Neural cell (in vitro differentiated cells): Measurements from ENCODE around the gene SCGB1C1. TPM values are rescaled to one million over a fixed set of nuclear protein-coding genes. Genes with fewer than 3 reads are reported as not detected.

ENCODE experiments used
- H2AFZ ChIP-seq: fragments of 200-600, 300-800 bp; sonication (generic), shearing (Covaris generic); 2 replicates; pipeline ENCODE4 v1.6.0; 2014; ENCODE audit warnings: low read depth, mild to moderate bottlenecking, antibody characterized with exemption, low read length, moderate library complexity
- H3F3A ChIP-seq: fragments of 200-600 bp; shearing (Covaris generic); 2 replicates; pipeline ENCODE4 v1.6.1; 2016; ENCODE audit warnings: mild to moderate bottlenecking, moderate library complexity, mixed read lengths, antibody characterized with exemption, low read length; ENCODE audit not compliant: insufficient read depth, poor library complexity, severe bottlenecking
- H3K27ac ChIP-seq: fragments of 200-600, 300-800 bp; sonication (generic), shearing (Covaris generic); 2 replicates; pipeline ENCODE4 v1.5.1; 2014; ENCODE audit warnings: mild to moderate bottlenecking, low read length, moderate library complexity
- H3K27me3 ChIP-seq: fragments of 300-800, 200-600 bp; sonication (generic), shearing (Covaris generic); 2 replicates; pipeline ENCODE4 v1.6.0; 2014; ENCODE audit warnings: mild to moderate bottlenecking, low read depth, low read length, moderate library complexity; ENCODE audit not compliant: insufficient read depth
- H3K36me3 ChIP-seq: fragments of 300-800, 200-600 bp; sonication (generic), shearing (Covaris generic); 2 replicates; pipeline ENCODE4 v1.5.1; 2014; ENCODE audit warnings: mild to moderate bottlenecking, antibody characterized with exemption, low read length, moderate library complexity; ENCODE audit not compliant: insufficient read depth
- H3K4me2 ChIP-seq: fragments of 300-800, 200-600 bp; sonication (generic), shearing (Covaris generic); 2 replicates; pipeline ENCODE4 v1.6.0; 2014; ENCODE audit warnings: mild to moderate bottlenecking, low read length
- H3K4me3 ChIP-seq: fragments of 300-800, 200-600 bp; sonication (generic), shearing (Covaris generic); 2 replicates; pipeline ENCODE4 v1.5.1; 2014; ENCODE audit warnings: mild to moderate bottlenecking, low read length, moderate library complexity
- H3K79me2 ChIP-seq: fragments of 200-600 bp; shearing (Covaris generic); replicated peaks from 2 replicates; pipeline ENCODE4 v1.6.0; 2014; ENCODE audit warnings: mild to moderate bottlenecking, low read length, moderate library complexity; ENCODE audit not compliant: insufficient read depth
- H3K9ac ChIP-seq: fragments of 300-800, 200-600 bp; sonication (generic), shearing (Covaris generic); 2 replicates; pipeline ENCODE4 v1.6.1; 2016; ENCODE audit warnings: mild to moderate bottlenecking, low read length, mixed read lengths
- H3K9me2 ChIP-seq: fragments of 200-600 bp; shearing (Covaris generic); 2 replicates; pipeline ENCODE4 v1.6.1; 2016; ENCODE audit warnings: mild to moderate bottlenecking, low read length, mixed read lengths; ENCODE audit not compliant: insufficient read depth
- H3K9me3 ChIP-seq: fragments of 200-600, 300-800 bp; sonication (generic), shearing (Covaris generic); 2 replicates; pipeline ENCODE4 v1.6.1; 2016; ENCODE audit warnings: mild to moderate bottlenecking, mixed run types, low read length, moderate library complexity, mixed read lengths
- H4K20me1 ChIP-seq: fragments of 200-600 bp; shearing (Covaris generic); 2 replicates; pipeline ENCODE4 v1.6.1; 2016; ENCODE audit warnings: mild to moderate bottlenecking, mixed run types; ENCODE audit not compliant: insufficient read depth
- EP300 ChIP-seq: fragments of 450-650 bp; conservative IDR thresholded peaks from 2 replicates; pipeline ENCODE4 v1.6.1; 2014; ENCODE audit warnings: antibody characterized with exemption, mild to moderate bottlenecking, moderate library complexity; ENCODE audit not compliant: poor library complexity, severe bottlenecking
- EZH2 ChIP-seq: fragments of 200-600, 300-800 bp; shearing (Covaris generic), sonication (generic); IDR thresholded peaks from 2 replicates; pipeline ENCODE4 v1.6.1; 2014; ENCODE audit warnings: antibody characterized with exemption, low read length, borderline replicate concordance, mild to moderate bottlenecking; ENCODE audit not compliant: insufficient read depth, poor library complexity, severe bottlenecking
- MXI1 ChIP-seq: fragments of 450-650 bp; conservative IDR thresholded peaks from 2 replicates; pipeline ENCODE4 v1.6.1; 2014; ENCODE audit warnings: antibody characterized with exemption, mild to moderate bottlenecking; ENCODE audit not compliant: poor library complexity, severe bottlenecking
- POLR2AphosphoS5 ChIP-seq: IDR thresholded peaks from 2 replicates; pipeline ENCODE4 v1.6.1; 2012
- RAD21 ChIP-seq: fragments of 450-650 bp; conservative IDR thresholded peaks from 2 replicates; pipeline ENCODE4 v1.6.1; 2014; ENCODE audit warnings: antibody characterized with exemption, mild to moderate bottlenecking, moderate library complexity
- SMC3 ChIP-seq: fragments of 450-650 bp; conservative IDR thresholded peaks from 2 replicates; pipeline ENCODE4 v1.6.1; 2014; ENCODE audit warnings: antibody characterized with exemption, mild to moderate bottlenecking, moderate library complexity; ENCODE audit not compliant: poor library complexity
- TAF1 ChIP-seq: IDR thresholded peaks from 2 replicates; pipeline ENCODE4 v1.6.1; 2012; ENCODE audit warnings: low read depth
- polyA plus RNA-seq: library from polyadenylated mRNA; depleted of rRNA; stranded (reverse); fragments of >200 nt; gene quantifications from 2 replicates; pipeline ENCODE4 v1.2.3, GENCODE V29; 2014
- TF ChIP-seq, protein P1 (sequence below): IDR thresholded peaks from 2 replicates; pipeline ENCODE4 v1.6.1; 2012; ENCODE audit warnings: borderline replicate concordance
- TF ChIP-seq, protein P2 (sequence below): fragments of 450-650 bp; IDR thresholded peaks from 2 replicates; pipeline ENCODE4 v1.5.1; 2014; ENCODE audit warnings: antibody characterized with exemption, mild to moderate bottlenecking, moderate library complexity; ENCODE audit not compliant: poor library complexity, severe bottlenecking

SCGB1C1 gene
- polyA plus RNA-seq, 1 donor from 2014 or later: not detected

DNA sequence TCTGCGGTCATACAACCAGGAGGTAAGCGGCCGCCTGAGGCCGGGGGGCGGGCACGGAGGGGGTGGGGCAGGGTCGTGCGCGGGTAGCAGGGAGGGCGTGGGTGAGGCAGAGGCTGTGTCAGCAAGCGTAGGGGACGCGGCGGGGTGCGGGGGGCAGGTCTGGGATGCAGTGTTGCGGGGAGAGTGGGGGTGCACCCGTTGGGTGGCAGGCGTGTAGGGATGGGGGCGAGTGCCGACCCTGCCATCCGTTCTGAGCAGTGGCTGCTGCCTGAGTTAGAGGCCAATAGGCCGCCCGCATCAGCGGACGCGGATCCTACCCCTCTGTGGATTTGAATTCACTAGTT is 16.0 kb downstream of the SCGB1C1 start:
- peak overlapping the region; percentile 65 for H3K4me2 ChIP-seq
- H3F3A ChIP-seq: no peaks in the 10 kb centered on the region
- TF ChIP-seq, protein P1, sequence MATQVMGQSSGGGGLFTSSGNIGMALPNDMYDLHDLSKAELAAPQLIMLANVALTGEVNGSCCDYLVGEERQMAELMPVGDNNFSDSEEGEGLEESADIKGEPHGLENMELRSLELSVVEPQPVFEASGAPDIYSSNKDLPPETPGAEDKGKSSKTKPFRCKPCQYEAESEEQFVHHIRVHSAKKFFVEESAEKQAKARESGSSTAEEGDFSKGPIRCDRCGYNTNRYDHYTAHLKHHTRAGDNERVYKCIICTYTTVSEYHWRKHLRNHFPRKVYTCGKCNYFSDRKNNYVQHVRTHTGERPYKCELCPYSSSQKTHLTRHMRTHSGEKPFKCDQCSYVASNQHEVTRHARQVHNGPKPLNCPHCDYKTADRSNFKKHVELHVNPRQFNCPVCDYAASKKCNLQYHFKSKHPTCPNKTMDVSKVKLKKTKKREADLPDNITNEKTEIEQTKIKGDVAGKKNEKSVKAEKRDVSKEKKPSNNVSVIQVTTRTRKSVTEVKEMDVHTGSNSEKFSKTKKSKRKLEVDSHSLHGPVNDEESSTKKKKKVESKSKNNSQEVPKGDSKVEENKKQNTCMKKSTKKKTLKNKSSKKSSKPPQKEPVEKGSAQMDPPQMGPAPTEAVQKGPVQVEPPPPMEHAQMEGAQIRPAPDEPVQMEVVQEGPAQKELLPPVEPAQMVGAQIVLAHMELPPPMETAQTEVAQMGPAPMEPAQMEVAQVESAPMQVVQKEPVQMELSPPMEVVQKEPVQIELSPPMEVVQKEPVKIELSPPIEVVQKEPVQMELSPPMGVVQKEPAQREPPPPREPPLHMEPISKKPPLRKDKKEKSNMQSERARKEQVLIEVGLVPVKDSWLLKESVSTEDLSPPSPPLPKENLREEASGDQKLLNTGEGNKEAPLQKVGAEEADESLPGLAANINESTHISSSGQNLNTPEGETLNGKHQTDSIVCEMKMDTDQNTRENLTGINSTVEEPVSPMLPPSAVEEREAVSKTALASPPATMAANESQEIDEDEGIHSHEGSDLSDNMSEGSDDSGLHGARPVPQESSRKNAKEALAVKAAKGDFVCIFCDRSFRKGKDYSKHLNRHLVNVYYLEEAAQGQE: no peak
- TF ChIP-seq MXI1: no peak
- TF ChIP-seq EZH2: no peak
- H3K36me3 ChIP-seq: no peaks in the 10 kb centered on the region
- H3K27ac ChIP-seq: peak overlapping the region; percentile 96
- H4K20me1 ChIP-seq: peaks cover 3% of the 10 kb centered on the region
- H3K9me3 ChIP-seq: no peaks in the 10 kb centered on the region
- peak overlapping the region; percentile 14 for H2AFZ ChIP-seq
- H3K27me3 ChIP-seq: no peaks in the 10 kb centered on the region
- H3K9me2 ChIP-seq: no peaks in the 10 kb centered on the region
- peak overlapping the region; percentile 97 for H3K4me3 ChIP-seq
- H3K79me2 ChIP-seq: peaks cover 30% of the 10 kb centered on the region
- H3K9ac ChIP-seq: peak overlapping the region; percentile 98

DNA sequence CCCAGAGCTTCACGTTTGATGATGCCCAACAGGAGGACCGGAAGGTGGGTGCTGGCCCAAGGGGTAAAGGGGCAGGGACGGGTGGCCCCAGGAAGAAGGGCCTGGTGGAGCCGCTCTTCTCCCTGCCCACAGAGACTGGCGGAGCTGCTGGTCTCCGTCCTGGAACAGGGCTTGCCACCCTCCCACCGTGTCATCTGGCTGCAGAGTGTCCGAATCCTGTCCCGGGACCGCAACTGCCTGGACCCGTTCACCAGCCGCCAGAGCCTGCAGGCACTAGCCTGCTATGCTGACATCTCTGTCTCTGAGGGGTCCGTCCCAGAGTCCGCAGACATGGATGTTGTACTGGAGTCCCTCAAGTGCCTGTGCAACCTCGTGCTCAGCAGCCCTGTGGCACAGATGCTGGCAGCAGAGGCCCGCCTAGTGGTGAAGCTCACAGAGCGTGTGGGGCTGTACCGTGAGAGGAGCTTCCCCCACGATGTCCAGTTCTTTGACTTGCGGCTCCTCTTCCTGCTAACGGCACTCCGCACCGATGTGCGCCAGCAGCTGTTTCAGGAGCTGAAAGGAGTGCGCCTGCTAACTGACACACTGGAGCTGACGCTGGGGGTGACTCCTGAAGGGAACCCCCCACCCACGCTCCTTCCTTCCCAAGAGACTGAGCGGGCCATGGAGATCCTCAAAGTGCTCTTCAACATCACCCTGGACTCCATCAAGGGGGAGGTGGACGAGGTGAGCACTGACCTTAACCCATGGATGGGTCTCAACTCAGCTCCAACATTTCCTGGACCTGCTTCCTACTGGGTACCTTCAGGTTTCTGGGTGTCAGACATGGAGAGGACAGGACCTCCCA is 16.6 kb downstream of the SCGB1C1 start:
- no peaks in the 10 kb centered on the region for H3K27me3 ChIP-seq
- H4K20me1 ChIP-seq: peaks cover 3% of the 10 kb centered on the region
- H3K4me2 ChIP-seq: peak overlapping the region; percentile 65
- peak overlapping the region; percentile 98 for H3K9ac ChIP-seq
- no peaks in the 10 kb centered on the region for H3K9me3 ChIP-seq
- TF ChIP-seq MXI1: no peak
- no peak for TF ChIP-seq POLR2AphosphoS5
- TF ChIP-seq SMC3: no peak
- TF ChIP-seq, protein P1: no peak
- TF ChIP-seq RAD21: no peak
- TF ChIP-seq TAF1: no peak
- TF ChIP-seq, protein P2, sequence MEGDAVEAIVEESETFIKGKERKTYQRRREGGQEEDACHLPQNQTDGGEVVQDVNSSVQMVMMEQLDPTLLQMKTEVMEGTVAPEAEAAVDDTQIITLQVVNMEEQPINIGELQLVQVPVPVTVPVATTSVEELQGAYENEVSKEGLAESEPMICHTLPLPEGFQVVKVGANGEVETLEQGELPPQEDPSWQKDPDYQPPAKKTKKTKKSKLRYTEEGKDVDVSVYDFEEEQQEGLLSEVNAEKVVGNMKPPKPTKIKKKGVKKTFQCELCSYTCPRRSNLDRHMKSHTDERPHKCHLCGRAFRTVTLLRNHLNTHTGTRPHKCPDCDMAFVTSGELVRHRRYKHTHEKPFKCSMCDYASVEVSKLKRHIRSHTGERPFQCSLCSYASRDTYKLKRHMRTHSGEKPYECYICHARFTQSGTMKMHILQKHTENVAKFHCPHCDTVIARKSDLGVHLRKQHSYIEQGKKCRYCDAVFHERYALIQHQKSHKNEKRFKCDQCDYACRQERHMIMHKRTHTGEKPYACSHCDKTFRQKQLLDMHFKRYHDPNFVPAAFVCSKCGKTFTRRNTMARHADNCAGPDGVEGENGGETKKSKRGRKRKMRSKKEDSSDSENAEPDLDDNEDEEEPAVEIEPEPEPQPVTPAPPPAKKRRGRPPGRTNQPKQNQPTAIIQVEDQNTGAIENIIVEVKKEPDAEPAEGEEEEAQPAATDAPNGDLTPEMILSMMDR: no peak
- TF ChIP-seq EP300: no peak
- TF ChIP-seq EZH2: no peak
- no peak overlapping the region for H2AFZ ChIP-seq
- no peaks in the 10 kb centered on the region for H3F3A ChIP-seq
- no peaks in the 10 kb centered on the region for H3K9me2 ChIP-seq
- peak overlapping the region; percentile 97 for H3K4me3 ChIP-seq
- H3K79me2 ChIP-seq: peaks cover 30% of the 10 kb centered on the region
- H3K36me3 ChIP-seq: no peaks in the 10 kb centered on the region
- peak overlapping the region; percentile 96 for H3K27ac ChIP-seq
